ENCODE results near the gene RTN4R.

RTN4R gene

GRCh38 chr22:20215742-20216141 lies 52.4 kb downstream of the RTN4R start:
- in situ Hi-C loops (cut with HindIII; ENCODE audit: low pct_ligation_motif_present, low sequenced_read_pairs) = no loop called here
- Histone ChIP-seq H3K27me3 (replicated peaks) (no peaks in the 10 kb centered on the region), H3K4me3 (ENCODE audit: low read depth, low read length) (no peak overlapping the region), H3K36me3 (replicated peaks) (no peaks in the 10 kb centered on the region), H3K27ac (no peak overlapping the region)
- DNase-seq = no peak
- peak; percentile 13 for TF ChIP-seq CTCF (IDR thresholded peaks at IDR 0.05; ENCODE audit: low read depth, low read length, missing control alignments)

GRCh38 chr22:20214853-20215252 lies 53.3 kb downstream of the RTN4R start:
- Histone ChIP-seq H3K27ac (no peak overlapping the region), H3K4me3 (ENCODE audit: low read depth, low read length) (no peak overlapping the region), H3K27me3 (replicated peaks) (no peaks in the 10 kb centered on the region), H3K36me3 (replicated peaks) (no peaks in the 10 kb centered on the region)
- TF ChIP-seq CTCF (IDR thresholded peaks at IDR 0.05; ENCODE audit: low read depth, low read length, missing control alignments) = no peak
- DNase-seq = no peak
- in situ Hi-C loops (cut with HindIII; ENCODE audit: low pct_ligation_motif_present, low sequenced_read_pairs) = no loop called here

GRCh38 chr22:20213833-20214708 lies 54.0 kb downstream of the RTN4R start:
- Histone ChIP-seq H3K4me3 (ENCODE audit: low read depth, low read length) (no peak overlapping the region), H3K36me3 (replicated peaks) (no peaks in the 10 kb centered on the region), H3K27ac (no peak overlapping the region), H3K27me3 (replicated peaks) (no peaks in the 10 kb centered on the region)
- in situ Hi-C loops (cut with HindIII; ENCODE audit: low pct_ligation_motif_present, low sequenced_read_pairs) = no loop called here
- no peak for DNase-seq
- TF ChIP-seq CTCF (IDR thresholded peaks at IDR 0.05; ENCODE audit: low read depth, low read length, missing control alignments) = no peak

GRCh38 chr22:20212754-20213699 lies 55.1 kb downstream of the RTN4R start:
- in situ Hi-C loops (cut with HindIII; ENCODE audit: low pct_ligation_motif_present, low sequenced_read_pairs) = no loop called here
- TF ChIP-seq CTCF (IDR thresholded peaks at IDR 0.05; ENCODE audit: low read depth, low read length, missing control alignments) = no peak
- H3K4me3 ChIP-seq (ENCODE audit: low read depth, low read length) = no peak overlapping the region
- no peak overlapping the region for H3K27ac ChIP-seq
- no peaks in the 10 kb centered on the region for H3K27me3 ChIP-seq (replicated peaks)
- H3K36me3 ChIP-seq (replicated peaks) = no peaks in the 10 kb centered on the region
- DNase-seq = no peak

GRCh38 chr22:20211997-20212753 lies 55.9 kb downstream of the RTN4R start:
- H3K36me3 ChIP-seq (replicated peaks) = no peaks in the 10 kb centered on the region
- H3K4me3 ChIP-seq (ENCODE audit: low read depth, low read length) = no peak overlapping the region
- in situ Hi-C loops (cut with HindIII; ENCODE audit: low pct_ligation_motif_present, low sequenced_read_pairs) = no loop called here
- peak; percentile 28 for DNase-seq
- no peaks in the 10 kb centered on the region for H3K27me3 ChIP-seq (replicated peaks)
- TF ChIP-seq CTCF (IDR thresholded peaks at IDR 0.05; ENCODE audit: low read depth, low read length, missing control alignments) = no peak
- no peak overlapping the region for H3K27ac ChIP-seq
